Glutamatergic neuron (in vitro differentiated cells): ENCODE results near the gene OBP2A. TPM values are rescaled to one million over a fixed set of nuclear protein-coding genes. Genes with fewer than 3 reads are reported as not detected.

Source experiments
- DNase-seq: peaks from one replicate; pipeline ENCODE4 v3.0.0; 2022
- H3K27ac Mint-ChIP-seq: one replicate; pipeline ENCODE4 v1.8.0; 2020; ENCODE audit warnings: mild to moderate bottlenecking, mixed read lengths, inconsistent platforms; ENCODE audit not compliant: unreplicated experiment
- H3K27me3 Mint-ChIP-seq: one replicate; pipeline ENCODE4 v1.8.0; 2020; ENCODE audit warnings: mild to moderate bottlenecking, moderate library complexity, mixed read lengths, inconsistent platforms; ENCODE audit not compliant: unreplicated experiment
- H3K36me3 Mint-ChIP-seq: one replicate; pipeline ENCODE4 v1.8.0; 2020; ENCODE audit warnings: mild to moderate bottlenecking, mixed read lengths, inconsistent platforms; ENCODE audit not compliant: unreplicated experiment
- H3K4me1 Mint-ChIP-seq: one replicate; pipeline ENCODE4 v1.8.0; 2020; ENCODE audit warnings: mild to moderate bottlenecking, low read depth, mixed read lengths, inconsistent platforms; ENCODE audit not compliant: unreplicated experiment
- H3K4me3 Mint-ChIP-seq: one replicate; pipeline ENCODE4 v1.8.0; 2020; ENCODE audit warnings: mild to moderate bottlenecking, mixed read lengths, inconsistent platforms; ENCODE audit not compliant: unreplicated experiment
- H3K9me3 Mint-ChIP-seq: one replicate; pipeline ENCODE4 v1.8.0; 2020; ENCODE audit warnings: mild to moderate bottlenecking, moderate library complexity, mixed read lengths, inconsistent platforms; ENCODE audit not compliant: unreplicated experiment
- total RNA-seq: library from RNA; stranded (reverse); fragmentation: NEBNext Ultra II Directional; extraction: Animal tissue kit (Norgen Biotek cat#: 25700); gene quantifications from one replicate; pipeline ENCODE4 v1.2.1, GENCODE V29; 2021; ENCODE audit not compliant: unreplicated experiment
- TF ChIP-seq, protein P1 (sequence below): fragments of 200-600 bp; sonication (generic); IDR thresholded peaks from one replicate; pipeline ENCODE4 v1.5.0; 2021; ENCODE audit not compliant: partially characterized antibody, unreplicated experiment

OBP2A gene
- total RNA-seq, 1 donor from 2014 or later, result not detected

GRCh38 chr9:135574331-135574730 lies 28.4 kb downstream of the OBP2A start:
- H3K27ac Mint-ChIP-seq, result no peak overlapping the region
- DNase-seq, result no peak

GRCh38 chr9:135574943-135575342 lies 29.0 kb downstream of the OBP2A start:
- peaks cover 2% of the 10 kb centered on the region for H3K9me3 Mint-ChIP-seq
- H3K36me3 Mint-ChIP-seq, result no peaks in the 10 kb centered on the region
- TF ChIP-seq, protein P1, sequence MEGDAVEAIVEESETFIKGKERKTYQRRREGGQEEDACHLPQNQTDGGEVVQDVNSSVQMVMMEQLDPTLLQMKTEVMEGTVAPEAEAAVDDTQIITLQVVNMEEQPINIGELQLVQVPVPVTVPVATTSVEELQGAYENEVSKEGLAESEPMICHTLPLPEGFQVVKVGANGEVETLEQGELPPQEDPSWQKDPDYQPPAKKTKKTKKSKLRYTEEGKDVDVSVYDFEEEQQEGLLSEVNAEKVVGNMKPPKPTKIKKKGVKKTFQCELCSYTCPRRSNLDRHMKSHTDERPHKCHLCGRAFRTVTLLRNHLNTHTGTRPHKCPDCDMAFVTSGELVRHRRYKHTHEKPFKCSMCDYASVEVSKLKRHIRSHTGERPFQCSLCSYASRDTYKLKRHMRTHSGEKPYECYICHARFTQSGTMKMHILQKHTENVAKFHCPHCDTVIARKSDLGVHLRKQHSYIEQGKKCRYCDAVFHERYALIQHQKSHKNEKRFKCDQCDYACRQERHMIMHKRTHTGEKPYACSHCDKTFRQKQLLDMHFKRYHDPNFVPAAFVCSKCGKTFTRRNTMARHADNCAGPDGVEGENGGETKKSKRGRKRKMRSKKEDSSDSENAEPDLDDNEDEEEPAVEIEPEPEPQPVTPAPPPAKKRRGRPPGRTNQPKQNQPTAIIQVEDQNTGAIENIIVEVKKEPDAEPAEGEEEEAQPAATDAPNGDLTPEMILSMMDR, result no peak
- H3K4me1 Mint-ChIP-seq, result no peaks in the 10 kb centered on the region
- H3K4me3 Mint-ChIP-seq, result no peak overlapping the region
- peaks cover 2% of the 10 kb centered on the region for H3K27me3 Mint-ChIP-seq
- DNase-seq, result no peak
- H3K27ac Mint-ChIP-seq, result no peak overlapping the region

More at GRCh38 chr9:135574331-135574730, 28.4 kb downstream of the OBP2A start:
- Mint-ChIP-seq H3K4me3 (no peak overlapping the region), H3K27me3 (peaks cover 2% of the 10 kb centered on the region), H3K4me1 (no peaks in the 10 kb centered on the region), H3K9me3 (peaks cover 2% of the 10 kb centered on the region), H3K36me3 (no peaks in the 10 kb centered on the region)
- TF ChIP-seq, protein P1, result no peak

DNA sequence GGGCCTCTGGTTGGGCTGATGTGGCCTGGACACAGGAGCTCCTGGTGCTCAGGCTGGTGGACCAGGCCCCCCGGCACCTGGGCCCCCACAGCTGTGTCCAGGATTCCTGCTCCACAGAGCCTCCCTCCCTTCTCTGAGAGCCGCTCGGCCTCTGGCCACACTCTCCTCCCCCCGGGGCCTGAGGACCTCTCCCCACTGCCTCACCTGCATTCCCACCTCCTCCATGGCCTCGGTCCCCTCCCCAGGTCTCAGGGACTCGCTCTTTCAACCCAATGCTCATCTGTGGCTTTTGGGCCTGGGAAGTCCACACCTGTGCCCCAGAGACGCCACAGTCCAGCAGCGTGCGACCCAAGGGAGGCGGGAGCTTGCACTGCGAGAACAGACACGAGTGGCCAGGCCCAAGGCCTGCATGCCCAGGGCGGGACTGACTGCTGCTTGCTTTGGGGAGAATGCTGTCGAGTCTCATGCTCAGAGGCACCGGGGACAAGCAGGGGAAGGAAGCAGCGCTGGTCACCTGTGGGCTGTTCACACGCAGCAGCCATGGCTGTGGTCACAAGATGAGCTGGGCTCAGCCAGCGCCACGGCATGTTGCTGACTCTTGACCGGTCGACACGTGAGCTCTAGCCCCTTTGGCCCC lies 30.2 kb downstream of the OBP2A start:
- H3K27me3 Mint-ChIP-seq, result peaks cover 2% of the 10 kb centered on the region
- H3K36me3 Mint-ChIP-seq, result no peaks in the 10 kb centered on the region
- TF ChIP-seq, protein P1, result no peak
- no peak overlapping the region for H3K4me3 Mint-ChIP-seq
- DNase-seq, result no peak
- H3K4me1 Mint-ChIP-seq, result no peaks in the 10 kb centered on the region
- peaks cover 2% of the 10 kb centered on the region for H3K9me3 Mint-ChIP-seq
- no peak overlapping the region for H3K27ac Mint-ChIP-seq

- TF ChIP-seq, protein P1, result no peak
- H3K4me1 Mint-ChIP-seq, result no peaks in the 10 kb centered on the region
- peaks cover 4% of the 10 kb centered on the region for H3K27me3 Mint-ChIP-seq
- peaks cover 6% of the 10 kb centered on the region for H3K36me3 Mint-ChIP-seq
- peaks cover 5% of the 10 kb centered on the region for H3K9me3 Mint-ChIP-seq
- H3K4me3 Mint-ChIP-seq, result no peak overlapping the region
- no peak for DNase-seq
- no peak overlapping the region for H3K27ac Mint-ChIP-seq
Measured at GRCh38 chr9:135577256-135577655, 31.3 kb downstream of the OBP2A start.

- peaks cover 4% of the 10 kb centered on the region for H3K27me3 Mint-ChIP-seq
- no peak for DNase-seq
- H3K4me3 Mint-ChIP-seq, result no peak overlapping the region
- TF ChIP-seq, protein P1, result no peak
- no peaks in the 10 kb centered on the region for H3K4me1 Mint-ChIP-seq
- H3K9me3 Mint-ChIP-seq, result peaks cover 5% of the 10 kb centered on the region
- no peak overlapping the region for H3K27ac Mint-ChIP-seq
- peaks cover 6% of the 10 kb centered on the region for H3K36me3 Mint-ChIP-seq
Measured at GRCh38 chr9:135579356-135579755, 33.4 kb downstream of the OBP2A start.
